Thyroid gland (tissue), 4 donors: Measurements from ENCODE around the gene CDH4. TPM values are rescaled to one million over a fixed set of nuclear protein-coding genes. Genes with fewer than 3 reads are reported as not detected.

Experiments
- DNase-seq, 2 donors: peaks; one replicate each; pipeline ENCODE4 v3.0.0-alpha.2; 2019
- H3K27ac ChIP-seq, 3 donors: fragments of 200-600 bp; sonication (generic); 1 replicate in 2 of 3; 2 replicates in 1 of 3; pipeline ENCODE4 v1.5.1; 2016 to 2019; ENCODE audit warnings: mild to moderate bottlenecking in 1 of 3, moderate library complexity in 1 of 3
- H3K27me3 ChIP-seq: fragments of 200-600 bp; sonication (generic); one replicate; pipeline ENCODE4 v1.5.1; 2019
- H3K36me3 ChIP-seq, 2 donors: fragments of 200-600 bp; sonication (generic); one replicate each; pipeline ENCODE4 v1.5.1; 2016 to 2019
- H3K4me1 ChIP-seq, 2 donors: fragments of 200-600 bp; sonication (generic); one replicate each; pipeline ENCODE4 v1.5.1; 2017 to 2019
- H3K4me3 ChIP-seq, 3 donors: fragments of 200-600 bp; sonication (generic); replicated peaks in 1 of 3; 1 replicate in 2 of 3; 2 replicates in 1 of 3; pipeline ENCODE4 v1.5.1; 2016; ENCODE audit warnings: mild to moderate bottlenecking in 1 of 3
- H3K9me3 ChIP-seq: fragments of 200-600 bp; sonication (generic); one replicate; pipeline ENCODE4 v1.5.1; 2017
- POLR2A ChIP-seq, 2 donors: fragments of 450-650 bp; IDR thresholded peaks; one replicate each; pipeline ENCODE4 v1.6.1; 2017; ENCODE audit warnings: antibody characterized with exemption in 2 of 2, mild to moderate bottlenecking in 2 of 2, moderate library complexity in 1 of 2
- WGBS, 2 donors: methylation state at CpG; one replicate each; pipeline ENCODE4 v1.1.5; 2017; 5-methylcytosine and 5-hydroxymethylcytosine counted together
- intact Hi-C: fragments of 100-400 bp; cut with DNase I; formaldehyde crosslinking; loops from one replicate; pipeline ENCODE4 v1.15.1; 2023
- total RNA-seq, 4 donors: library from RNA; depleted of rRNA; stranded (reverse); fragments of >200 nt; gene quantifications; one replicate each; pipeline ENCODE4 v1.2.3, GENCODE V29; 2016
- TF ChIP-seq, protein P1 (sequence below), 6 experiments: fragments of 200-600 bp in 3 of 6; fragments of 450-650 bp in 3 of 6; sonication (generic) in 3 of 6; IDR thresholded peaks; one replicate each; pipeline ENCODE4 v1.5.1; 2016 to 2019; ENCODE audit warnings: antibody characterized with exemption in 6 of 6, mild to moderate bottlenecking in 2 of 6, inconsistent platforms in 1 of 6, moderate library complexity in 1 of 6

The CDH4 gene
- total RNA-seq, 4 donors from 2014 or later = 0.22 to 0.29 (median 0.29) TPM; not detected in 1

DNA sequence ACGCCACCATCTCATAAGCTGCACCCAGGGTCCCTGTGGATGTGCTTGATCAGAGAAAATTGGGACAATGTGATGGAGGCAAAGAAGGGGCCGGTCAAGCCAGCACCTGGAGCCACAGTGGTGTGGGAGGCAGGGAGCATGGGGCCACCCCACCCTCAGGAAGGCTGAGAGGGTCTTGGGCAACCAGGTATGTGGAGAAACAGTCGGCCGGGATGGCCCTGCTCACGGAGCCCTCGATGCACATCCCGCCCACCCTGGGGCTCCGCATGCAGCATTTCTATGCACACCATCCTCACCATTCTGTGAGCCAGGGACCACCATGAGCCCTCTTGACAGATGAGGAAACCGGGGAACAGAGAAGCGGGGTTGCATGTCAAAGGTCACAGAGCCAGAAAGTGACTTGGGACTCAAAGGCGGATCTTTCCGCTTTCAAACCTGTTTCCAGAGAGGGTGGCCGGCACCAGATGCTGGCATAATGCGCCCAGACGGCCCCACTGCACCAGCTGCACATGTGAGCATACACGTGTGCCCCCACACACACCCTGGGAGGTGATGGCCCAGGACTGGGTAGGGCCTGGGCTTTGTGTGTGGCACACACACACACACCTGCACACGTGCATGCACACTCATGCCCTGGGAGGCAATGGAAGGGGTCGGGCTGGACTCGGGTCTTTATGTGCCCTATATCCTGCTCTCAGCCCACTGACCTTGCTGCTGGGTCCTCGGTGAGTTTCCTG, 415.2 kb downstream of the CDH4 start:
- WGBS, 2 donors = 83% methylated on average over 17 to 20 of the region's 20 CpGs
- Histone ChIP-seq H3K9me3 (no peaks in the 10 kb centered on the region), H3K36me3 (no peaks in the 10 kb centered on the region), H3K27ac (no peak overlapping the region), H3K4me1 (no peaks in the 10 kb centered on the region), H3K27me3 (no peaks in the 10 kb centered on the region), H3K4me3 (no peak overlapping the region)
- no peak for DNase-seq
- intact Hi-C loops = no loop called here
- TF ChIP-seq, protein P1, sequence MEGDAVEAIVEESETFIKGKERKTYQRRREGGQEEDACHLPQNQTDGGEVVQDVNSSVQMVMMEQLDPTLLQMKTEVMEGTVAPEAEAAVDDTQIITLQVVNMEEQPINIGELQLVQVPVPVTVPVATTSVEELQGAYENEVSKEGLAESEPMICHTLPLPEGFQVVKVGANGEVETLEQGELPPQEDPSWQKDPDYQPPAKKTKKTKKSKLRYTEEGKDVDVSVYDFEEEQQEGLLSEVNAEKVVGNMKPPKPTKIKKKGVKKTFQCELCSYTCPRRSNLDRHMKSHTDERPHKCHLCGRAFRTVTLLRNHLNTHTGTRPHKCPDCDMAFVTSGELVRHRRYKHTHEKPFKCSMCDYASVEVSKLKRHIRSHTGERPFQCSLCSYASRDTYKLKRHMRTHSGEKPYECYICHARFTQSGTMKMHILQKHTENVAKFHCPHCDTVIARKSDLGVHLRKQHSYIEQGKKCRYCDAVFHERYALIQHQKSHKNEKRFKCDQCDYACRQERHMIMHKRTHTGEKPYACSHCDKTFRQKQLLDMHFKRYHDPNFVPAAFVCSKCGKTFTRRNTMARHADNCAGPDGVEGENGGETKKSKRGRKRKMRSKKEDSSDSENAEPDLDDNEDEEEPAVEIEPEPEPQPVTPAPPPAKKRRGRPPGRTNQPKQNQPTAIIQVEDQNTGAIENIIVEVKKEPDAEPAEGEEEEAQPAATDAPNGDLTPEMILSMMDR (IDR thresholded peaks at IDR 0.05) = no peak
- no peak for TF ChIP-seq POLR2A (IDR thresholded peaks at IDR 0.05)

DNA sequence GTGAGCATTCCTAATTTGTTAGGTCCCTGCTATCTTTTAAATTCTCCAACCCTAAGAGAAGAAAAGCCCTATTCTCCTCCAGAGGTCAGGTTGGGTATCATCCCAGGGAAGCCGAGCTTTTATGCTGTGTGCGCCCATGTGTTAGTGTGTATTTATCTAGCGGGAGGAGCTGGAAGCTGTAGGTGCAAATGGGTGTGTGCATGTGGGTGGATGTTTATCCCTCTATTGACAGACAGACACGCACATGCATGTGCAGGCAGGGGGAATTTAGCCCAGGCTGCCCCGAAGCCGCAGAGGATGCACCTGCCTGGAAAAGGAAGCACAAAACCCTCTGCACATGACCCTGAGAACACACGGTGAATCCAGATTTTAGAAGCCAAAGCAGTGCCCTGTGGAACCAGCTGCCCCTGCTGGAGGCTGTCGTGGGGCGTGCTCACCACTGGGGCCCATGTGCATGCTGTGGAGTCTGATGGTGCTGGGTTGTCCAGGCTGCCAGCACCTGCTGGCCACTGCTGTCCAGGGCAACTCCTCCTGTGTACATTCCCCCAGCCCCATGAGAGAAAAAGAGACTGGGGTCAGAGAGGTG, 416.1 kb downstream of the CDH4 start:
- Histone ChIP-seq H3K4me3 (no peak overlapping the region), H3K9me3 (no peaks in the 10 kb centered on the region), H3K27ac (no peak overlapping the region), H3K4me1 (no peaks in the 10 kb centered on the region), H3K27me3 (no peaks in the 10 kb centered on the region), H3K36me3 (no peaks in the 10 kb centered on the region)
- DNase-seq = no peak
- intact Hi-C loops = no loop called here
- TF ChIP-seq, protein P1 (IDR thresholded peaks at IDR 0.05) = no peak
- no peak for TF ChIP-seq POLR2A (IDR thresholded peaks at IDR 0.05)
- 61 to 63% methylated on average over 7 to 8 of the region's 9 CpGs for WGBS, 2 donors

DNA sequence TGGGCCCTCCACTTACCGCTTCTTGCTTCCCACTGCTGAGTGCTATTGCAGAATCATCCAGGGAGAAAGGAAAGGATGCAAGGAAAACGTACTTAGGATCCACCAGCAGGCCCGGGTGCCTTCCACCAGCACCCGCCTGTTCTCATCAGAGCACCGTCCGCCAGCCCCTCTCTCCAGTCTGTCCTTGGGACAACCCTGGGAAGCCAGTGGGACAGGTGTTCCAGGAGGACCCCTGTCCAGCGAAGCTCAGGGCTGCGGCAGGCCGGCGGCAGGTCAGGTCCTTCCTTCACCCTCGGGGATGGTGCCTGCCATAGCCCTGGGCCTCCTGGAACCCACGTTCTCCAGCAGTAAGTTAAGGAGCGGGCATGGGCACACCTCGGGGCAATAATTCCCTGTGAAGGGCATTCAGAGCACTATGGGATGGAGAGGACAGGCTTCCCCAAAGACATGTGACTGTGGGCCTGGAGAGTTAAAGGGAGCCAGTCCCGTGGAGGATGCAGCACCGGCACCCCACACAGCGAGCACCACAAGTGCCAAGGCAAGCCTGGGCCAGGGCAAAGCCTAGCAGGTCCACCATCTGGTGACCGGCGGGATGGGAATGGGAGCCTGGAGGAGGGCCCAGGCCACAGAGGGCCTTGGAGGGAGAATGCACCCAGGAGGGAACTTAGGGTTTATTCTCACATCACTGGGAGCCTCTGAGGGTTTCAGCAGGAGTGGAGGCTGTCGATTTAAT, 416.9 kb downstream of the CDH4 start:
- 78 to 88% methylated on average over 14 to 19 of the region's 20 CpGs for WGBS, 2 donors
- intact Hi-C loops = no loop called here
- TF ChIP-seq, protein P1 (IDR thresholded peaks at IDR 0.05) = no peak
- TF ChIP-seq POLR2A (IDR thresholded peaks at IDR 0.05) = no peak
- DNase-seq = no peak
- H3K36me3 ChIP-seq = no peaks in the 10 kb centered on the region
- no peaks in the 10 kb centered on the region for H3K27me3 ChIP-seq
- no peaks in the 10 kb centered on the region for H3K4me1 ChIP-seq
- H3K27ac ChIP-seq = no peak overlapping the region
- H3K9me3 ChIP-seq = no peaks in the 10 kb centered on the region
- no peak overlapping the region for H3K4me3 ChIP-seq

DNA sequence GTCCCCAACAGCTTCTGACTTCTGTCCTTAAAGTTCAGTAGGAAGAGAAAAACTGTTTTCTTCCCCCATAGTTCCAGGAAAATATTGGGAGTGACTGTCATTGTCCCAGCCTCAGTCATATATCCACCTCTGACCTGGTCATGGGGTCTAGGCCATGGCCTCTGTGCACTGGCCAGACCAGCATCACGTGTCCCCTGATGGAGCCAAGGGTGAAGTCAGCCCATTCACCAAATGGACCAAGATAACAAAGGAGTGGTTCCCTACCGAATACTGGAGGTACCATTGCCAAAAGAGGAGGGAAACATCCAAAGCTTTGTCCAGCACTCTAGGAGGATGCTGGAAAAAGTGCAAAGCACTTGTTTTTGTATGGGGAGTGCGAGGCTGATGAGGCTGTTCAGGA, 418.2 kb downstream of the CDH4 start:
- no peaks in the 10 kb centered on the region for H3K27me3 ChIP-seq
- no peak overlapping the region for H3K4me3 ChIP-seq
- DNase-seq = no peak
- intact Hi-C loops = no loop called here
- no peaks in the 10 kb centered on the region for H3K9me3 ChIP-seq
- no peaks in the 10 kb centered on the region for H3K36me3 ChIP-seq
- 63 to 70% methylated on average over 3 of the region's 3 CpGs for WGBS, 2 donors
- H3K27ac ChIP-seq = no peak overlapping the region
- H3K4me1 ChIP-seq = no peaks in the 10 kb centered on the region
- TF ChIP-seq, protein P1 (IDR thresholded peaks at IDR 0.05) = no peak
- TF ChIP-seq POLR2A (IDR thresholded peaks at IDR 0.05) = no peak

DNA sequence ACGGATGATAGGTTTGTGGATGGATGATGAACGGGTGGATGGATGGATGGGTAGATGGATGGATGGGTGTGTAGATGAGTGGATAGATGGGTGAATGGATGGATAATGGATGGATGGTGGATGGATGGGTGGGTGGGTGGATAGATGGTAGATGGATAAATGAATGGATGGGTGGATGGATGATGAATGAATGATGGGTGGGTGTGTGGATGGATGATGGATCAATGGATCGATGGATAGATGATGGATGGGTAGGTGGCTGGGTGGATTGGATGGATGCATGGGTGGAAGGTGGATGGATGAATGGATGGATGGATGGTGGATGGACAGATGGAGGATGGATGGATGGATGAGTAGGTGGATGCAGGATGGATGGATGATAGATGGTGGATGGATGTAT, 419.5 kb downstream of the CDH4 start:
- DNase-seq = no peak
- no peaks in the 10 kb centered on the region for H3K27me3 ChIP-seq
- WGBS, 2 donors = 92 to 95% methylated on average over 3 of the region's 3 CpGs
- TF ChIP-seq POLR2A (IDR thresholded peaks at IDR 0.05) = no peak
- TF ChIP-seq, protein P1 (IDR thresholded peaks at IDR 0.05) = no peak
- H3K27ac ChIP-seq = no peak overlapping the region
- no peaks in the 10 kb centered on the region for H3K9me3 ChIP-seq
- H3K4me1 ChIP-seq = no peaks in the 10 kb centered on the region
- no peak overlapping the region for H3K4me3 ChIP-seq
- H3K36me3 ChIP-seq = no peaks in the 10 kb centered on the region
- intact Hi-C loops = no loop called here
